SK-N-SH (cell line): ENCODE results near the gene ABHD1. TPM values are rescaled to one million over a fixed set of nuclear protein-coding genes. Genes with fewer than 3 reads are reported as not detected.

Source experiments
- CHD2 ChIP-seq: fragments of 150-350 bp; IDR thresholded peaks from 2 replicates; pipeline ENCODE4 v1.6.1; 2018; ENCODE audit warnings: low read length; ENCODE audit not compliant: partially characterized antibody
- ELF1 ChIP-seq: IDR thresholded peaks from 2 replicates; pipeline ENCODE4 v1.4.0; 2012
- EZH2phosphoT487 ChIP-seq: fragments of 200-600 bp; sonication (generic); IDR thresholded peaks from 2 replicates; pipeline ENCODE4 v1.6.1; 2017; ENCODE audit warnings: low read depth, mixed run types, mild to moderate bottlenecking, antibody characterized with exemption, moderate library complexity, borderline replicate concordance
- FOXJ3 ChIP-seq: sonication (generic); formaldehyde crosslinking; IDR thresholded peaks from 2 replicates; pipeline ENCODE4 v1.5.1; 2020; ENCODE audit warnings: mild to moderate bottlenecking, missing genetic modification reagents
- GABPA ChIP-seq: IDR thresholded peaks from 2 replicates; pipeline ENCODE4 v1.4.0; 2012; ENCODE audit warnings: low read depth, mild to moderate bottlenecking
- GATA2 ChIP-seq: sonication (generic); formaldehyde crosslinking; IDR thresholded peaks from 2 replicates; pipeline ENCODE4 v1.5.0; 2020; ENCODE audit warnings: mild to moderate bottlenecking, missing genetic modification reagents
- IRF3 ChIP-seq: fragments of 150-350 bp; IDR thresholded peaks from 2 replicates; pipeline ENCODE4 v1.6.1; 2016; ENCODE audit warnings: mild to moderate bottlenecking, low read depth, low read length
- JUND ChIP-seq: IDR thresholded peaks from 2 replicates; pipeline ENCODE4 v1.4.0; 2012
- MAX ChIP-seq: IDR thresholded peaks from 2 replicates; pipeline ENCODE4 v1.4.0; 2012; ENCODE audit warnings: low read depth
- NRF1 ChIP-seq: IDR thresholded peaks from 2 replicates; pipeline ENCODE4 v1.6.1; 2012; ENCODE audit warnings: low read depth, mild to moderate bottlenecking, low read length
- PBX3 ChIP-seq: IDR thresholded peaks from 2 replicates; pipeline ENCODE4; 2012
- POLR2AphosphoS5 ChIP-seq: IDR thresholded peaks from 2 replicates; pipeline ENCODE4 v1.6.1; 2012; ENCODE audit warnings: low read depth, low read length
- RCOR1 ChIP-seq: fragments of 150-350 bp; IDR thresholded peaks from 2 replicates; pipeline ENCODE4 v1.6.1; 2017; ENCODE audit warnings: antibody characterized with exemption, low read length
- REST ChIP-seq: IDR thresholded peaks from 2 replicates; pipeline ENCODE4 v1.6.1; 2012; ENCODE audit warnings: mild to moderate bottlenecking, low read depth, low read length, moderate library complexity
- RXRA ChIP-seq: IDR thresholded peaks from 2 replicates; pipeline ENCODE4 v1.4.0; 2012; ENCODE audit warnings: low read depth, mild to moderate bottlenecking, borderline replicate concordance
- TCF12 ChIP-seq: IDR thresholded peaks from 2 replicates; pipeline ENCODE4 v1.4.0; 2012
- TEAD4 ChIP-seq: IDR thresholded peaks from 2 replicates; pipeline ENCODE4 v1.4.0; 2012; ENCODE audit warnings: mild to moderate bottlenecking, borderline replicate concordance; ENCODE audit not compliant: insufficient read depth
- USF1 ChIP-seq: IDR thresholded peaks from 2 replicates; pipeline ENCODE4 v1.4.0; 2012; ENCODE audit warnings: low read depth, borderline replicate concordance
- USF2 ChIP-seq: fragments of 150-350 bp; IDR thresholded peaks from 2 replicates; pipeline ENCODE4 v1.6.1; 2017; ENCODE audit warnings: antibody characterized with exemption, low read length, low read depth, borderline replicate concordance
- YY1 ChIP-seq: IDR thresholded peaks from 2 replicates; pipeline ENCODE4 v1.4.0; 2012; ENCODE audit warnings: low read depth, mild to moderate bottlenecking
- ZBTB33 ChIP-seq: IDR thresholded peaks from 2 replicates; pipeline ENCODE4 v1.4.0; 2012; ENCODE audit warnings: low read depth, borderline replicate concordance
- polyA plus RNA-seq, 3 experiments: library from polyadenylated mRNA; depleted of rRNA; stranded (reverse); fragments of >200 nt; gene quantifications; 2 replicates each; pipeline ENCODE4 v1.2.3, GENCODE V29; 2012

ABHD1 gene
- polyA plus RNA-seq, 1 of the 3 experiments (the other 2 are of a cell fraction): 3.3 TPM

GRCh38 chr2:27086090-27086723 is 37.4 kb upstream of the ABHD1 start (continued):
- TF ChIP-seq PBX3: peak; percentile 67
- no peak for TF ChIP-seq IRF3
- no peak for TF ChIP-seq GABPA
- peak; percentile 76; the same call in 1 of the 2 replicates for TF ChIP-seq ZBTB33
- TF ChIP-seq GATA2: no peak
- peak; percentile 79; the same call in 1 of the 2 replicates for TF ChIP-seq USF1
- TF ChIP-seq TEAD4: no peak
- peak; percentile 87 for TF ChIP-seq CHD2
- TF ChIP-seq FOXJ3: 0 out of 2 replicates have a peak, but pooled peaks have one; percentile 42
- peak; percentile 85; the same call in 1 of the 2 replicates for TF ChIP-seq POLR2AphosphoS5
- peak; percentile 48; the same call in 1 of the 2 replicates for TF ChIP-seq TCF12
- no peak for TF ChIP-seq NRF1
- 0 out of 2 replicates have a peak, but pooled peaks have one; percentile 50 for TF ChIP-seq REST
- TF ChIP-seq YY1: 0 out of 2 replicates have a peak, but pooled peaks have one; percentile 44
- no peak for TF ChIP-seq RXRA
- TF ChIP-seq ELF1: peak; percentile 52; the same call in 1 of the 2 replicates
- peak; percentile 59; the same call in 1 of the 2 replicates for TF ChIP-seq USF2
- peak; percentile 97 for TF ChIP-seq MAX
- TF ChIP-seq EZH2phosphoT487: no peak
- TF ChIP-seq RCOR1: 0 out of 2 replicates have a peak, but pooled peaks have one; percentile 21
- no peak; the same call in 1 of the 2 replicates for TF ChIP-seq JUND
